HepG2 (cell line): ENCODE data around the gene FEV. TPM values are rescaled to one million over a fixed set of nuclear protein-coding genes. Genes with fewer than 3 reads are reported as not detected.

Source experiments
- FOSL2 ChIP-seq: sonication (generic); formaldehyde crosslinking; IDR thresholded peaks from 2 replicates; pipeline ENCODE4 v1.4.0; 2020; ENCODE audit warnings: missing genetic modification reagents
- MAF1 ChIP-seq: sonication (generic); formaldehyde crosslinking; IDR thresholded peaks from 2 replicates; pipeline ENCODE4 v1.5.0; 2020; ENCODE audit warnings: missing genetic modification reagents, borderline replicate concordance
- MTF1 ChIP-seq: sonication (generic); formaldehyde crosslinking; IDR thresholded peaks from 2 replicates; pipeline ENCODE4 v1.5.0; 2020; ENCODE audit warnings: missing genetic modification reagents
- PHB2 ChIP-seq: fragments of 450-650 bp; IDR thresholded peaks from 2 replicates; pipeline ENCODE4 v1.6.1; 2018; ENCODE audit not compliant: partially characterized antibody
- SETDB1 ChIP-seq: sonication (generic); formaldehyde crosslinking; IDR thresholded peaks from 2 replicates; pipeline ENCODE4 v1.5.1; 2020; ENCODE audit warnings: missing genetic modification reagents, mild to moderate bottlenecking, borderline replicate concordance
- SNAI1 ChIP-seq: sonication (generic); formaldehyde crosslinking; IDR thresholded peaks from 2 replicates; pipeline ENCODE4 v1.5.0; 2020; ENCODE audit warnings: mild to moderate bottlenecking, missing genetic modification reagents, borderline replicate concordance
- SNAPC2 ChIP-seq: sonication (generic); formaldehyde crosslinking; IDR thresholded peaks from 2 replicates; pipeline ENCODE4 v1.8.1; 2022; ENCODE audit warnings: mild to moderate bottlenecking, missing genetic modification reagents
- THAP11 ChIP-seq: IDR thresholded peaks from 2 replicates; pipeline ENCODE4 v1.6.1; 2016; ENCODE audit warnings: missing biosample characterization, missing genetic modification reagents
- ZNF124 ChIP-seq: sonication (generic); formaldehyde crosslinking; IDR thresholded peaks from 2 replicates; pipeline ENCODE4 v1.4.0; 2020; ENCODE audit warnings: missing genetic modification reagents
- ZNF333 ChIP-seq: sonication (generic); formaldehyde crosslinking; IDR thresholded peaks from 2 replicates; pipeline ENCODE4 v1.4.0; 2020; ENCODE audit warnings: mild to moderate bottlenecking, missing genetic modification reagents, borderline replicate concordance
- ZNF431 ChIP-seq: sonication (generic); formaldehyde crosslinking; IDR thresholded peaks from 2 replicates; pipeline ENCODE4 v1.9.0; 2022; ENCODE audit warnings: missing genetic modification reagents, low read depth, mild to moderate bottlenecking, borderline replicate concordance
- ZNF546 ChIP-seq: sonication (generic); formaldehyde crosslinking; conservative IDR thresholded peaks from 2 replicates; pipeline ENCODE4 v1.8.1; 2023; ENCODE audit warnings: mild to moderate bottlenecking, missing genetic modification reagents
- ZNF569 ChIP-seq: sonication (generic); formaldehyde crosslinking; IDR thresholded peaks from 2 replicates; pipeline ENCODE4 v1.5.0; 2020; ENCODE audit warnings: mild to moderate bottlenecking, missing genetic modification reagents, moderate library complexity, borderline replicate concordance
- ZNF674 ChIP-seq: sonication (generic); formaldehyde crosslinking; IDR thresholded peaks from 2 replicates; pipeline ENCODE4 v1.5.0; 2020; ENCODE audit warnings: low read depth, mild to moderate bottlenecking, missing genetic modification reagents
- ZNF772 ChIP-seq: sonication (generic); formaldehyde crosslinking; IDR thresholded peaks from 2 replicates; pipeline ENCODE4 v1.5.0; 2020; ENCODE audit warnings: mild to moderate bottlenecking, missing genetic modification reagents
- polyA plus RNA-seq, 8 experiments: library from polyadenylated mRNA; depleted of rRNA in 3 of 8; stranded (reverse) in 7 of 8; unstranded in 1 of 8; fragments of >200 nt; fragmentation: Illumina TruSeq in 4 of 8; extraction: Trizol in 4 of 8; gene quantifications; 2 replicates each; pipeline versions ENCODE4 v1.2.1 to v1.2.3, GENCODE V29; 2011 to 2016; ENCODE audit warnings: low read depth in 4 of 8, missing spikeins in 1 of 8, mixed read lengths in 1 of 8; ENCODE audit not compliant: insufficient read depth in 1 of 8
- total RNA-seq, 5 experiments: library from RNA; depleted of rRNA; stranded (reverse); fragments of >200 nt; fragmentation: Illumina TruSeq; extraction: Trizol; gene quantifications; 2 replicates each; pipeline ENCODE4 v1.2.3, GENCODE V29; 2016; ENCODE audit warnings: low read depth in 1 of 5
- TF ChIP-seq, protein P1 (sequence below): sonication (generic); formaldehyde crosslinking; IDR thresholded peaks from 2 replicates; pipeline ENCODE4; 2020; ENCODE audit warnings: missing genetic modification reagents, mild to moderate bottlenecking, borderline replicate concordance
- TF ChIP-seq, protein P2 (sequence below): sonication (generic); formaldehyde crosslinking; IDR thresholded peaks from 2 replicates; pipeline ENCODE4 v1.4.0; 2020; ENCODE audit warnings: missing genetic modification reagents
- TF ChIP-seq, protein P3 (sequence below): IDR thresholded peaks from 2 replicates; pipeline ENCODE4 v1.6.1; 2016; ENCODE audit warnings: mild to moderate bottlenecking, missing biosample characterization, missing genetic modification reagents
- TF ChIP-seq, protein P4 (sequence below), 2 experiments: sonication (generic) in 1 of 2; formaldehyde crosslinking in 1 of 2; IDR thresholded peaks; 2 replicates each; pipeline versions ENCODE4 v1.4.0 to v1.6.1; 2018 to 2020; ENCODE audit warnings: missing genetic modification reagents in 2 of 2, borderline replicate concordance in 1 of 2, low read depth in 1 of 2, mild to moderate bottlenecking in 1 of 2, missing biosample characterization in 1 of 2
- TF ChIP-seq, protein P5 (sequence below): conservative IDR thresholded peaks from 2 replicates; pipeline ENCODE4 v1.6.1; 2018; ENCODE audit warnings: missing genetic modification reagents

The FEV gene
- total and polyA plus RNA-seq, 2 of the 13 experiments (the other 11 are each of a cell fraction or from before 2014, with no cell fraction given), result not detected

DNA sequence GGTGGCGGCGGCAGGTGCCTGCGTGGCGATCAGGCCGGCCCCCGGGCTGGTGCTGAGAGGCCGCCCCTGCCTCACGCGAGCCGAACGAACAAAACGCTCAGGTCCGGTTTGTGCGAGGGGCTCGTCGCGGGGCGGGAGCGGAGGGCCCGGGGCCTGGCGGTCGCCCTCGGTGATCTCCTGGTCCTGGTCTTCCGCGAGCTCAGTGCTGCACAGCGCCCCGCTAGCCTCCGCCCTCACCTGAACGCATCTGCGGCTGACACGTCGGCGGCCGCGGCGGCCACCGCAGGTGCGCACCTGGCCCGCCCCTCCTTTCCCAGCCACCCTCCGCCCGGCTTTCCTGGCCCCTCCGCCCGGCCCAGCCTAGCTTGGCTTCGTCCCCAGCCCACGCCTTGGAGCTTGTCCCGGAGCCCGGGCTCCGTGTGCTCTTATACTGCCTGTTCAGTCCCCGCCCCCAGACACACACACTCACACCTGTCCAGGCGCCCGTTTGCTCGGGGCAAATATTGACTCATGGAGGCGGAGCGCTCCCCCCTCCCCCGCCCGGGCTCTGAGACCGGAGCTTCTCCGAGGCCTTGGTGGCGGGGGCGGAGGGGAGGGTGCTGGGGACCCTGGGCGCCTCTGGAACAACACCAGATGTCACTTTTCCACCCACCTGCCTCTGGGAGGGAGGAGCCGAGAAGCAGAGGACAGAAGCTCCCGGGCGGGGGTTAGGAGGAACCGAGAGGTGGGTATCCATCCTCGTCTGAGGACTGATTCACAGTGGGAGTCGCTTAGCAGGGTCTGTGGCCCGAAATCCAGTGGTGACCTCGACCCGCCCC lies 16.8 kb upstream of the FEV start (continued):
- TF ChIP-seq, protein P1, sequence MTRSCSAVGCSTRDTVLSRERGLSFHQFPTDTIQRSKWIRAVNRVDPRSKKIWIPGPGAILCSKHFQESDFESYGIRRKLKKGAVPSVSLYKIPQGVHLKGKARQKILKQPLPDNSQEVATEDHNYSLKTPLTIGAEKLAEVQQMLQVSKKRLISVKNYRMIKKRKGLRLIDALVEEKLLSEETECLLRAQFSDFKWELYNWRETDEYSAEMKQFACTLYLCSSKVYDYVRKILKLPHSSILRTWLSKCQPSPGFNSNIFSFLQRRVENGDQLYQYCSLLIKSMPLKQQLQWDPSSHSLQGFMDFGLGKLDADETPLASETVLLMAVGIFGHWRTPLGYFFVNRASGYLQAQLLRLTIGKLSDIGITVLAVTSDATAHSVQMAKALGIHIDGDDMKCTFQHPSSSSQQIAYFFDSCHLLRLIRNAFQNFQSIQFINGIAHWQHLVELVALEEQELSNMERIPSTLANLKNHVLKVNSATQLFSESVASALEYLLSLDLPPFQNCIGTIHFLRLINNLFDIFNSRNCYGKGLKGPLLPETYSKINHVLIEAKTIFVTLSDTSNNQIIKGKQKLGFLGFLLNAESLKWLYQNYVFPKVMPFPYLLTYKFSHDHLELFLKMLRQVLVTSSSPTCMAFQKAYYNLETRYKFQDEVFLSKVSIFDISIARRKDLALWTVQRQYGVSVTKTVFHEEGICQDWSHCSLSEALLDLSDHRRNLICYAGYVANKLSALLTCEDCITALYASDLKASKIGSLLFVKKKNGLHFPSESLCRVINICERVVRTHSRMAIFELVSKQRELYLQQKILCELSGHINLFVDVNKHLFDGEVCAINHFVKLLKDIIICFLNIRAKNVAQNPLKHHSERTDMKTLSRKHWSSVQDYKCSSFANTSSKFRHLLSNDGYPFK (CRISPR knock-in tag), result peak; percentile 11; the same call in 1 of the 2 replicates
- TF ChIP-seq, protein P2, sequence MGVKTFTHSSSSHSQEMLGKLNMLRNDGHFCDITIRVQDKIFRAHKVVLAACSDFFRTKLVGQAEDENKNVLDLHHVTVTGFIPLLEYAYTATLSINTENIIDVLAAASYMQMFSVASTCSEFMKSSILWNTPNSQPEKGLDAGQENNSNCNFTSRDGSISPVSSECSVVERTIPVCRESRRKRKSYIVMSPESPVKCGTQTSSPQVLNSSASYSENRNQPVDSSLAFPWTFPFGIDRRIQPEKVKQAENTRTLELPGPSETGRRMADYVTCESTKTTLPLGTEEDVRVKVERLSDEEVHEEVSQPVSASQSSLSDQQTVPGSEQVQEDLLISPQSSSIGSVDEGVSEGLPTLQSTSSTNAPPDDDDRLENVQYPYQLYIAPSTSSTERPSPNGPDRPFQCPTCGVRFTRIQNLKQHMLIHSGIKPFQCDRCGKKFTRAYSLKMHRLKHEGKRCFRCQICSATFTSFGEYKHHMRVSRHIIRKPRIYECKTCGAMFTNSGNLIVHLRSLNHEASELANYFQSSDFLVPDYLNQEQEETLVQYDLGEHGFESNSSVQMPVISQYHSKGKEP (CRISPR knock-in tag), result no peak
- TF ChIP-seq SNAI1 (CRISPR knock-in tag), result peak; percentile 93; the same call in 1 of the 2 replicates
- TF ChIP-seq ZNF333 (CRISPR knock-in tag), result no peak; the same call in none of the 2 replicates
- peak; percentile 49; the same call in 1 of the 2 replicates for TF ChIP-seq ZNF431 (CRISPR knock-in tag)
- peak; percentile 65 for TF ChIP-seq THAP11 (CRISPR knock-in tag)
- TF ChIP-seq FOSL2 (CRISPR knock-in tag), result peak; percentile 89
- TF ChIP-seq PHB2, result no peak
- no peak for TF ChIP-seq ZNF569 (CRISPR knock-in tag)
- TF ChIP-seq MTF1 (CRISPR knock-in tag), result no peak
- TF ChIP-seq, protein P3, sequence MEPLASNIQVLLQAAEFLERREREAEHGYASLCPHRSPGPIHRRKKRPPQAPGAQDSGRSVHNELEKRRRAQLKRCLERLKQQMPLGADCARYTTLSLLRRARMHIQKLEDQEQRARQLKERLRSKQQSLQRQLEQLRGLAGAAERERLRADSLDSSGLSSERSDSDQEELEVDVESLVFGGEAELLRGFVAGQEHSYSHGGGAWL, result peak; percentile 41; the same call in 1 of the 2 replicates
- TF ChIP-seq ZNF124 (CRISPR knock-in tag), result 0 out of 2 replicates have a peak, but pooled peaks have one; percentile 17
- TF ChIP-seq MAF1 (CRISPR knock-in tag), result 0 out of 2 replicates have a peak, but pooled peaks have one; percentile 32
- TF ChIP-seq, protein P4, sequence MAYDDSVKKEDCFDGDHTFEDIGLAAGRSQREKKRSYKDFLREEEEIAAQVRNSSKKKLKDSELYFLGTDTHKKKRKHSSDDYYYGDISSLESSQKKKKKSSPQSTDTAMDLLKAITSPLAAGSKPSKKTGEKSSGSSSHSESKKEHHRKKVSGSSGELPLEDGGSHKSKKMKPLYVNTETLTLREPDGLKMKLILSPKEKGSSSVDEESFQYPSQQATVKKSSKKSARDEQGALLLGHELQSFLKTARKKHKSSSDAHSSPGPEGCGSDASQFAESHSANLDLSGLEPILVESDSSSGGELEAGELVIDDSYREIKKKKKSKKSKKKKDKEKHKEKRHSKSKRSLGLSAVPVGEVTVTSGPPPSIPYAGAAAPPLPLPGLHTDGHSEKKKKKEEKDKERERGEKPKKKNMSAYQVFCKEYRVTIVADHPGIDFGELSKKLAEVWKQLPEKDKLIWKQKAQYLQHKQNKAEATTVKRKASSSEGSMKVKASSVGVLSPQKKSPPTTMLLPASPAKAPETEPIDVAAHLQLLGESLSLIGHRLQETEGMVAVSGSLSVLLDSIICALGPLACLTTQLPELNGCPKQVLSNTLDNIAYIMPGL (CRISPR knock-in tag; IDR thresholded peaks at IDR 0.05; ENCODE audit: borderline replicate concordance in 1 of 2, low read depth in 1 of 2), result no peak
- TF ChIP-seq SETDB1 (CRISPR knock-in tag), result no peak
- TF ChIP-seq ZNF674 (CRISPR knock-in tag), result no peak
- no peak for TF ChIP-seq ZNF546 (CRISPR knock-in tag)
- TF ChIP-seq, protein P5, sequence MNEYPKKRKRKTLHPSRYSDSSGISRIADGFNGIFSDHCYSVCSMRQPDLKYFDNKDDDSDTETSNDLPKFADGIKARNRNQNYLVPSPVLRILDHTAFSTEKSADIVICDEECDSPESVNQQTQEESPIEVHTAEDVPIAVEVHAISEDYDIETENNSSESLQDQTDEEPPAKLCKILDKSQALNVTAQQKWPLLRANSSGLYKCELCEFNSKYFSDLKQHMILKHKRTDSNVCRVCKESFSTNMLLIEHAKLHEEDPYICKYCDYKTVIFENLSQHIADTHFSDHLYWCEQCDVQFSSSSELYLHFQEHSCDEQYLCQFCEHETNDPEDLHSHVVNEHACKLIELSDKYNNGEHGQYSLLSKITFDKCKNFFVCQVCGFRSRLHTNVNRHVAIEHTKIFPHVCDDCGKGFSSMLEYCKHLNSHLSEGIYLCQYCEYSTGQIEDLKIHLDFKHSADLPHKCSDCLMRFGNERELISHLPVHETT (CRISPR knock-in tag), result 0 out of 2 replicates have a peak, but pooled peaks have one; percentile 54
- peak; percentile 73; the same call in 1 of the 2 replicates for TF ChIP-seq SNAPC2 (CRISPR knock-in tag)
- peak; percentile 84; the same call in 1 of the 2 replicates for TF ChIP-seq ZNF772 (CRISPR knock-in tag)
